H1 (cell line): Measurements from ENCODE around the gene DOCK8. TPM values are rescaled to one million over a fixed set of nuclear protein-coding genes. Genes with fewer than 3 reads are reported as not detected.

Source experiments
- KDM1A ChIP-seq: fragments of 200-600, 300-600 bp; sonication (generic); IDR thresholded peaks from 2 replicates; pipeline ENCODE4 v1.7.1; 2016; ENCODE audit warnings: mild to moderate bottlenecking, low read length, borderline replicate concordance
- SIX5 ChIP-seq: IDR thresholded peaks from 2 replicates; pipeline ENCODE4 v1.6.1; 2011; ENCODE audit warnings: mild to moderate bottlenecking, low read depth, low read length
- TAF1 ChIP-seq: IDR thresholded peaks from 2 replicates; pipeline ENCODE4 v1.6.1; 2011; ENCODE audit warnings: mild to moderate bottlenecking, low read depth, low read length
- polyA plus RNA-seq, 7 experiments: library from polyadenylated mRNA; depleted of rRNA in 3 of 7; stranded (reverse) in 5 of 7; unstranded in 2 of 7; fragments of >200 nt in 5 of 7; fragments of 200-250 nt in 2 of 7; gene quantifications; 1 replicate in 5 of 7; 2 replicates in 1 of 7; 4 replicates in 1 of 7; pipeline versions ENCODE4 v1.2.1 to v1.2.3, GENCODE V29; 2011 to 2013; ENCODE audit warnings: missing spikeins in 2 of 7, mixed read lengths in 2 of 7
- total RNA-seq: library from RNA; stranded (reverse); fragmentation: NEBNext Ultra II Directional; extraction: Animal tissue kit (Norgen Biotek cat#: 25700); gene quantifications from 2 replicates; pipeline ENCODE4 v1.2.1, GENCODE V29; 2021
- TF ChIP-seq, protein P1 (sequence below): IDR thresholded peaks from 2 replicates; pipeline ENCODE4 v1.6.1; 2012; ENCODE audit warnings: low read length, inconsistent platforms
- TF ChIP-seq, protein P2 (sequence below): IDR thresholded peaks from 2 replicates; pipeline ENCODE4 v1.6.1; 2011; ENCODE audit warnings: low read depth, mild to moderate bottlenecking, low read length; ENCODE audit not compliant: insufficient read depth

The DOCK8 gene
- total and polyA plus RNA-seq, 2 of the 8 experiments (the other 6 are each of a cell fraction or from before 2014, with no cell fraction given), result 0.57 to 2.0 TPM

DNA sequence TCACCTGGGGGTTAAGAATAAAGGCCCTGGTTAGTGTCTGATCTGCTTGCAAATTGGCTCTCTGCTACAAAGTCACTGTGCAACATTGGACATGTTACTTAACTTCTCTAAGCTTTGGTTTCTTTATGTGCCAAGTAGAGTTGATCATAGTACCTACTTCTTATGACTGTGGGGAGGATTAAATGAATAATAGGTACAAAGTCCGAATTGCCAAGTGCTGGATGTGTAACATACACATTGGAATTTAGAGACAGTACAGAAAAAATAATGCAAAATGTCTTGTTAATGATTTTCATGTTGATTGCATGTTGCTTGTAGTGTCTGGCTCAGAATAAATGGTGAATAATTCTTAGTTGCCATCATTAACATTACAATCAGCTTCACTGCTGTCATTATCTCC is 2.2 kb downstream of the DOCK8 start (continued):
- TF ChIP-seq, protein P1, sequence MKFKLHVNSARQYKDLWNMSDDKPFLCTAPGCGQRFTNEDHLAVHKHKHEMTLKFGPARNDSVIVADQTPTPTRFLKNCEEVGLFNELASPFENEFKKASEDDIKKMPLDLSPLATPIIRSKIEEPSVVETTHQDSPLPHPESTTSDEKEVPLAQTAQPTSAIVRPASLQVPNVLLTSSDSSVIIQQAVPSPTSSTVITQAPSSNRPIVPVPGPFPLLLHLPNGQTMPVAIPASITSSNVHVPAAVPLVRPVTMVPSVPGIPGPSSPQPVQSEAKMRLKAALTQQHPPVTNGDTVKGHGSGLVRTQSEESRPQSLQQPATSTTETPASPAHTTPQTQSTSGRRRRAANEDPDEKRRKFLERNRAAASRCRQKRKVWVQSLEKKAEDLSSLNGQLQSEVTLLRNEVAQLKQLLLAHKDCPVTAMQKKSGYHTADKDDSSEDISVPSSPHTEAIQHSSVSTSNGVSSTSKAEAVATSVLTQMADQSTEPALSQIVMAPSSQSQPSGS, result no peak
- TF ChIP-seq TAF1 (no peak), SIX5 (no peak), KDM1A (no peak)
- TF ChIP-seq, protein P2, sequence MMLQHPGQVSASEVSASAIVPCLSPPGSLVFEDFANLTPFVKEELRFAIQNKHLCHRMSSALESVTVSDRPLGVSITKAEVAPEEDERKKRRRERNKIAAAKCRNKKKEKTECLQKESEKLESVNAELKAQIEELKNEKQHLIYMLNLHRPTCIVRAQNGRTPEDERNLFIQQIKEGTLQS, result no peak
